Activated CD8-positive, alpha-beta memory T cell treated with anti-CD3 and anti-CD28 coated beads for 24 hours (primary cell): ENCODE data around the gene LRRC4.

Source experiments
- DNase-seq: peaks from one replicate; pipeline ENCODE4 v3.0.0-alpha.2; 2020

Gene LRRC4, protein sequence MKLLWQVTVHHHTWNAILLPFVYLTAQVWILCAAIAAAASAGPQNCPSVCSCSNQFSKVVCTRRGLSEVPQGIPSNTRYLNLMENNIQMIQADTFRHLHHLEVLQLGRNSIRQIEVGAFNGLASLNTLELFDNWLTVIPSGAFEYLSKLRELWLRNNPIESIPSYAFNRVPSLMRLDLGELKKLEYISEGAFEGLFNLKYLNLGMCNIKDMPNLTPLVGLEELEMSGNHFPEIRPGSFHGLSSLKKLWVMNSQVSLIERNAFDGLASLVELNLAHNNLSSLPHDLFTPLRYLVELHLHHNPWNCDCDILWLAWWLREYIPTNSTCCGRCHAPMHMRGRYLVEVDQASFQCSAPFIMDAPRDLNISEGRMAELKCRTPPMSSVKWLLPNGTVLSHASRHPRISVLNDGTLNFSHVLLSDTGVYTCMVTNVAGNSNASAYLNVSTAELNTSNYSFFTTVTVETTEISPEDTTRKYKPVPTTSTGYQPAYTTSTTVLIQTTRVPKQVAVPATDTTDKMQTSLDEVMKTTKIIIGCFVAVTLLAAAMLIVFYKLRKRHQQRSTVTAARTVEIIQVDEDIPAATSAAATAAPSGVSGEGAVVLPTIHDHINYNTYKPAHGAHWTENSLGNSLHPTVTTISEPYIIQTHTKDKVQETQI

DNA sequence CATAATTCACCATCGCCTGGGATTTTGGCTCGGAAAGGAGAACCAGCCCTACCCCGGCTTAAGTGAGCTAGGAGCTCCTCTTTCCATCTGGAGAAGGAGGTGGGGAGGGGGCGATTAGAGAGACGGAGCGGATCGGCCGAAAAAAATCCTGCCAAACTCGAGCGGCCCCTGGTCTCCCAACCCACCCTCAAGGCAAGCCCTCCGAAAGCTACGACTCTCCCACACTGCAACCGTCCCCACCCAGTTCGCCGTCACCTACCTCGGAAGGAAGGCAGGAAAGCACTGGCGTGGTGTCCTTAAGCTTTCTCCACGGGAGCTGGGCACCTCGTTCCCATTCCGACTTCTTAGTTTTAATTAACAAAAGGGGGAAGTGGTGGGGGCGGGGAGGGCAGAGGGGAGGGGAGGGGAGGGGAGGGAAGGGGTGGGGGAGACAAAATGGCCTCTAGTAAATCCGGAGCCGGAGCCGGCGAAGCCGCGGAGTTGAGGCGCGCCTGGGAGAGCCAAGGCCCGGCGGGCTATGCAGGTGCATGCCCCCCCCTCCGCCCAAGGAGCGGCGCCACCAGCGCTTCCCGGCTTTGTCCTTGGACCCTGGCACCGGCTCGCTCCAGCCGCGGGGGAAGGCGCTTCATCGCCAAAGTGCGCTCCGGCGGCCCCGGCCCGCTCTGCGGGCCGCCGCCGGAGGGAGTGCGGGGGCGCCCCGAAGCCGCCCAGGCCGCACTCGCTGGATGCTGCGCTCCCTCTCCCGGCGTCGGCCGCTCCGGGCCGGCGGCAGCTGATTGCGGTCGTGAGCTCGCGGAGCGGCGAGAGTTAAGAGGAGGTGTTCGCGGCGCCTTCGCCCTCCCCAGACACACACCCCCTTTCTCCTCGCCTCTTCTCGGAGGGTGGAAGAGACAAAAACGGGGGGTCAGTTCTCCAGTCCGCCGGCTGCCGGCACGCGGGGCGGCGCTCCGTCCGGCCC lies at the start of gene LRRC4:
LRRC4 (minus strand) TSS at position 784 of the 958 bp plus-strand sequence. CDS start 797 bp downstream, outside the sequence.
- DNase-seq, result peak; percentile 62

DNA sequence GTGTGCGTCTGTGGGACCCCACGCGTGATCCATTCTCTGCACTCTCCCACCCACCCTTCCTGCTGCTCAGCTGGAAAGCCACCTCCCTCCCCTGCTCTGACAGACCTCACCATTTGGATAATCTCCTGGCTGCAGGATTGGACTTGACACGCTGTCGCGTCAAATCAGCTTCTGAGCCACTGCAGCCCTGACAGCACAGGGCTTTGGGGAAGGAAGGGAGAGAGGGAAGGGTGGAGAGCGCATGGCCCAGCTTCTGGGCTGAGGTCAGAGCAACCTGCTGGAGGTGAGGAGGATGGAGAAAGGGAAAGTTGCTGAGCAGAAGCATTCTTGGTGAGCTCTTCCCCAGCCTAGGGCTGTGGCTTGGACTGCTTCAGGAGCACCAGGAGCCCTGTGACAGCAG lies 48.9 kb upstream of the LRRC4 start:
- DNase-seq, result no peak

DNA sequence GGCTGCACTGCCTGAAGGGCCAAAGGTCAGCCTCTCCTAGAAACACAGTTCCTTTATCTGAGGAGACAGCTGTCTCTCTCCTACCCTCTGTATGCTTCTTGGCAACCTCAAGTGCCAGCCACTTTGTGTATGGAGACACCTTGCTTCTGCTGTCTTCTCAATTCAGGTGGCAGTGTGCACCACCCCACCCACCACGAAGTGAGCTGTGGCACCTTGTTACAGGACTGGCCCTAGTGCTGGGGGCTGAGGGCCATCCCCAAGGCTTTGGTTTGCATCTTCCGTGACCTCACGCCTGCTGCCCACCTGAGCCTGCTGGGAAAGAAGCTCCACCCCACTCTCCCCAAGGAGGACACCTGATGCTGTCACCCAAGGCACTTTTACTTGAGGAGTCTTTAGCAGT lies 47.1 kb upstream of the LRRC4 start:
- no peak for DNase-seq

GRCh38 chr7:128076796-128077271 lies 45.6 kb upstream of the LRRC4 start:
- DNase-seq, result no peak

- no peak for DNase-seq
Observed at GRCh38 chr7:128076196-128076795, 45.1 kb upstream of the LRRC4 start.

GRCh38 chr7:128075242-128076095 lies 44.2 kb upstream of the LRRC4 start:
- DNase-seq, result no peak

- no peak for DNase-seq
Observed at GRCh38 chr7:128074736-128075135, 43.5 kb upstream of the LRRC4 start.

DNA sequence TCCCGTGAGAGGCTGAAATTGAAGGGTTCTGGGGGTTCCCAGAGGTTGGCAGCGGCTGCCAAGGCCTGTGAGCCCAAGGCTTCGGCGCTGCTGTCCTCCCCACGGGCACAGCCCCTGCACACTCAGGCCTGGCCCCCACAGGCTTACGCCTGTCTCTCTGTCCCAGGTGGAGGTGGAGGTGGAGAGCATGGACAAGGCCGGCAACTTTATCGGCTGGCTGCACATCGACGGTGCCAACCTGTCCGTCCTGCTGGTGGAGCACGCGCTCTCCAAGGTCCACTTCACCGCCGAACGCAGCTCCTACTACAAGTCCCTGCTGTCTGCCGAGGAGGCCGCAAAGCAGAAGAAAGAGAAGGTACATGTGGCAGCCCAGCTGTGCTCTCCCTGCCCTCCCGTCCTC lies 43.1 kb upstream of the LRRC4 start:
- DNase-seq, result no peak

- no peak for DNase-seq
Observed at GRCh38 chr7:128073671-128074310, 42.6 kb upstream of the LRRC4 start.

DNA sequence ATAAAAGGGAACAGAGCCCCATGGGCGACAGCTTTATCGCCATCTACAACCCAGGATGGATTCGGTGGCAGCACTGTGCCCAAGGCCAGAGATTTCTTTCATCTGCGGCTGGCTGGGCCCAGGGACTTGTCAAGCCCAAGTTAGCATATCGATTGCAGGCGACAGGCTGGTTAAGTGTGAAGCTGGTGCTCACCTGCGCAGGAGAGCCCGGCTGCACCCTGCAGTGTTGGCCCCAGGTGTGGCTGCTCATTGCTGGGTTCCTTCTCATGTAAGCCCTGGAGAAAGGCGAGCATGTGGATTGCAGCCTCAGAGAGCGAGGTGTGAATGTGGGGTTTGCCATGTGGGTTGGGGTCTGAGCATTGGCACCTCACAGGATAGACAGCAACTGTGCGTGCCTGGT lies 40.6 kb upstream of the LRRC4 start:
- no peak for DNase-seq

DNA sequence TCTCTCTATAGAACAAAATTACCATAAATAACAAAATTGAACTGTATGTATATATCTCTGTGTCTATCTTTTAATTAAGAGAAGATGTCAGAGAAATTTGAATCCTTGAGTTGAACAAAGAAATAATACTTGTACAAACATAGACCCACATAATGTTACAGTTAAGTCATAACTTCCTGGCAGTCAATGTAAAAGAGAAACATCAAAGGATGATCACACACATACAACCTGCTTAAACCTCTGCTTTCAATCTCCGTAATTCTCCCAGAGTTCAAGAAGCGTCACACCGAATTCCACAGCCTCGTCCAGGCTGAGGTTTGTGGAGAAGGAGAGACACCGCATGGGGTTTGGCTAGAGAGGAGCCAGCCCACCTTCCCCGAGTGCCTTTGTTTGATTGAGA lies 40.1 kb upstream of the LRRC4 start:
- no peak for DNase-seq

DNA sequence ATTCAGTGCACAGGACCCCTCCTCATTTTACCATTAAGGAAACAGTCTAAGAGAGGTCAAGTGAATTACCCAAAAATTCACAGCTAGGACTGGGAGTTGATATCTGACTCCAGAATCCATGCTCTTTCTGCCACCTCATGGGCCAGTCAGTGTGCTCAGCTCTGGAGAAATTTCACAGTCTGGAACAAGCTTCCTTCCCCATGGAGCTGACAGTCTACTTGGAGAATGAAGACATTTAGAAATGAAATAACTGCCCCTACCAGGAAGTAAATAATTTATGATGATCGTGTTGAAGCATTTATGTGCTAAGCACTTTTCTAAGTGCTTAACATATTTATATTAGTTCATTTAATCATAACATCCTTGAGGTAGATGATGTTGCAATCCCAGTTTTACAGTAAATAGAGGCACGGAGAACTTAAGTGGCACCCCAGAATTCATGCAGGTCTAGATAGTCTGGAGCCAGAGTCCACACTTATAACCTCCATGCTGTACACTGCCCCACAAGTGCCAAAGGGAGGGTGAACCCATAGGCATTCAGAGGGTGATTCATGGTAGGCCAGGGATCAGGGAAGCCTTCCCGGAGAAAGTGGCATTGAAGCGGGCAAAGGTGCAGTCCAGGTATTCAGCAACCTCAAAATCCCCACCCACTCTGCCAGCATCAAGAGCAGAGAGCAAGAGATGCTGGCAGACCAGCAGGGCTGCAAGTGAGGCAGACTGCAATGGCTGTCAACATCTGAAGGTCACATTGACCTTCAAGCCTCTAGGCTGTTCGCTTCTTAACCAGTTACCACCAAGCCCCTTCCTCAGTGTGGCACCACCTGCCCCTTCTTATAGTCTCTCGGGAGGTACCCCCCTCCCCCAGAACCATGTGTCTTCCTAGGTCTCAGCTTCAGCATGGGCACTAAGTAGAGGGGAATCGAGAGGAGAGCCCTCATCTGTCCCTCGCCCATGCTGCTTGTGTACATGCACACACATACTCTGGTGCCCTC lies 38.4 kb upstream of the LRRC4 start:
- no peak for DNase-seq

DNA sequence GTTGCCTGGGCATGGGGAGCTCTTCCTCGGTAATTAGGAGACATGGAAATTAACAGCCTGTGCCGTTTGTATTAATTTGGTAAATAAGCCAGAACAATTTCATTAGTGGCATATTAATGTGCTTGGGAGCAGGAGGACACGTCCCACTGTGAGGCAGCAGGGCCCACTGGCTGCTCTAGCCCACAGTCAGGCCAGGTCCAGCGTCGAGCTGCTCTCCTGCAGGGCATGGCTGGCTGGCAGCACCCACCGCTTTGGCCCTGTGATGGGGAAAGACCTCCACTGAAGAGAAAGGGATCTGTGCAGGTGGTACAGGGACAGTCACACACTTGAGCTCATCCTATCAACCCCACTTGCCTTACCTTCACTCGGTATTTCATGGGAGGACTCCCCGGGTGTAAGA lies 37.5 kb upstream of the LRRC4 start:
- DNase-seq, result no peak

GRCh38 chr7:128067983-128068382 lies 36.7 kb upstream of the LRRC4 start:
- DNase-seq, result no peak

GRCh38 chr7:128066858-128067257 lies 35.6 kb upstream of the LRRC4 start:
- DNase-seq, result no peak

DNA sequence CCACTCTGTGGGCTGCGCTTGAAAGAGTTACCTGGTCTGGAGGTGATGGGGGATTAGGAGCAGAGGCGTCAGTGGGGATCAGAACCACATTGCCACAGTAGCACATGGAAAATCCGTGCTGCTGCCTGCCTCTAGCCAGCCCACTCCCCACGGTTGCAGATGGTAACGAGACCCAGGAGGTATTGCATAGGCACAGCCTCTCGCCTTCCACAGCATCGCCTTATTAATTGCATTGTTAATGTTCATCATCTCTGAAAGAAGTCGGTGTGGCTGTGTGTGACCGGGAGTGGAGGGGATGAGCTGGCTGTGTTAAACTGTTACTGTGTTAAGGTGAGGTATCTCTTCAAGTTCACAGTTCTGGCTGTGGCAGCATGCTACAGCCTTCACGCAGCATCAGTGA lies 35.2 kb upstream of the LRRC4 start:
- no peak for DNase-seq

- no peak for DNase-seq
Observed at GRCh38 chr7:128065872-128066271, 34.6 kb upstream of the LRRC4 start.

DNA sequence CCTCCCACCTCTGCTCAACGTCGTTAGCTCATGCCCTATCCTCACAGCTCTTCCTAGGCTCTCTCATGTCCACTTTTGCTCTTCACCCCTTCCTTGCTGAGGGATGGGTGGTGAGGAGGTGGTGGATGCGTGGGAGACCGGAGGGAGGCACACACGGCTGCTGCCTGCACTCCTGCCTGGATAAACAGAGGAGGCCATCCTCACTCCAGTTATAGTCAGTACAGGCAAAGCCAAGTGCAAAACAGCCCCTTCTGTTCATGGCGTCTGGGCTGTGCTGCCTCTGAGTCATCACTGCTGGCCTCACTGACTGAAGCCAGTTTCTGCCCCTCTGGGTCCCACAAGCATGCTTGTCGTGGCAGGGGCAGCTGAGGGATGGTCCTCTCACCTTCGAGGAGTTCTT lies 31.9 kb upstream of the LRRC4 start:
- DNase-seq, result no peak

DNA sequence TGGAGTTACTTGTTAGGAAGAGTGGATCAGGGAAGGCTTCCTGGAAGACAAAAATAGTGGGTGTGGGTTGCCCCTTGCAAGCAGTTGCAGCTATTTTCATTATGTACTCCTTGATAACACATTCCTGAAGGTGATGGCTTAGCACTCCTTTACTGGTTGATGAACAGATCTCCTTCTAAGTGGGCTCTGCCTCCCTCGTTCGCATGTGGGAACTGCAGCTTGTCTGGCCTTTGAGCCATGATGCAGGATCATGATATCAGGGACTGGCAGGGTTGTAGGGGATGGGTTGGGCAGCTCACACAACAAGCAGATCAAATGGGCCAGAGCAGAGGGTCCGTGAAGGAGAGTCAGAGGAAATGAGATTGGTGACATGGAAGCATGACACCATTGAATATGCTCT lies 28.8 kb upstream of the LRRC4 start:
- no peak for DNase-seq
